K562 (cell line): Measurements from ENCODE around the gene STAB2. TPM values are rescaled to one million over a fixed set of nuclear protein-coding genes. Genes with fewer than 3 reads are reported as not detected.

Experiments
- ATAC-seq: fragments of 200-7000 bp; cut with Tn5 transposase; 3 replicates; pipeline ENCODE4 v1.9.1; 2020; ENCODE audit warnings: moderate library complexity
- Bru-seq: library from RNA; stranded (reverse); fragments of 400-500 nt; gene quantifications from one replicate; lab custom pipeline; 2021; lab: Mats Ljungman, UMichigan
- BruChase-seq, 2 experiments: library from RNA; stranded (reverse); fragments of 400-500 nt; gene quantifications; one replicate each; lab custom pipeline; 2021; lab: Mats Ljungman, UMichigan
- BruUV-seq: library from RNA; stranded (reverse); fragments of 400-500 nt; replicated peaks from 2 replicates; lab custom pipeline; 2021; lab: Mats Ljungman, UMichigan
- CTCF ChIA-PET: fragments of 300-600 bp; formaldehyde crosslinking; extraction: SDS; loops from one replicate; lab custom pipeline; 2021; ENCODE audit warnings: low intra/inter-chr PET ratio; lab: Yijun Ruan, JAX
- POLR2A ChIA-PET: fragments of 300-600, 350-650 bp; sonication (Branson Sonifier 250); formaldehyde crosslinking; extraction: SDS; loops from one replicate; lab custom pipeline; 2021; ENCODE audit warnings: antibody characterized with exemption, inconsistent platforms; lab: Yijun Ruan, JAX
- DNase-seq, 4 experiments: peaks; one replicate each; pipeline versions ENCODE4 v3.0.0 to v3.0.0-alpha.2; 2011 to 2018; ENCODE audit warnings: low spot score in 3 of 4, mixed read lengths in 3 of 4; ENCODE audit errors: extremely low read depth in 1 of 4
- FAIRE-seq: peaks from 2 replicates; lab custom pipeline; 2011; peaks lifted over from hg19 to GRCh38; lab: Jason Lieb, UNC
- H2AFZ ChIP-seq: 2 replicates; pipeline ENCODE4 v1.6.0; 2011; ENCODE audit warnings: low read depth, low read length, control low read depth, inconsistent platforms
- H3K27ac ChIP-seq: fragments of 200-600 bp; 3 replicates; pipeline ENCODE4 v1.8.0; 2011; ENCODE audit warnings: low read depth, mild to moderate bottlenecking, control low read depth, inconsistent platforms, low read length, moderate library complexity, mixed read lengths; ENCODE audit errors: extremely low read depth
- H3K27me3 ChIP-seq, 2 experiments: fragments of 300-600 bp in 1 of 2; 2 replicates in 1 of 2; 3 replicates in 1 of 2; pipeline versions ENCODE4 v1.6.0 to v1.8.0; 2011; ENCODE audit warnings: inconsistent platforms in 2 of 2, low read length in 2 of 2, mild to moderate bottlenecking in 1 of 2, mixed read lengths in 1 of 2, moderate library complexity in 1 of 2; ENCODE audit not compliant: control insufficient read depth in 2 of 2, insufficient read depth in 2 of 2
- H3K36me3 ChIP-seq: fragments of 300-600 bp; 3 replicates; pipeline ENCODE4 v1.8.0; 2011; ENCODE audit warnings: mild to moderate bottlenecking, low read length, inconsistent platforms; ENCODE audit not compliant: control insufficient read depth, insufficient read depth
- H3K4me1 ChIP-seq, 2 experiments: fragments of 200-600 bp in 1 of 2; replicated peaks in 1 of 2; 2 replicates in 1 of 2; 3 replicates in 1 of 2; pipeline versions ENCODE4 v1.5.1 to v1.8.0; 2011; ENCODE audit warnings: inconsistent platforms in 2 of 2, low read length in 2 of 2, mild to moderate bottlenecking in 1 of 2, mixed read lengths in 1 of 2, moderate library complexity in 1 of 2; ENCODE audit not compliant: control insufficient read depth in 2 of 2, insufficient read depth in 2 of 2
- H3K4me2 ChIP-seq: 2 replicates; pipeline ENCODE4 v1.6.1; 2011; ENCODE audit warnings: low read length, control low read depth, inconsistent platforms, mixed read lengths; ENCODE audit not compliant: insufficient read depth
- H3K4me3 ChIP-seq: fragments of 200-600 bp; sonication (generic), shearing (Covaris generic); 2 replicates; pipeline ENCODE4 v1.5.1; 2016; ENCODE audit warnings: control low read depth, inconsistent platforms
- H3K79me2 ChIP-seq: fragments of 200-600 bp; 3 replicates; pipeline ENCODE4 v1.8.0; 2011; ENCODE audit warnings: low read length, inconsistent platforms; ENCODE audit not compliant: control insufficient read depth, insufficient read depth
- H3K9ac ChIP-seq, 2 experiments: 2 replicates each; pipeline versions ENCODE4 v1.6.0 to v1.6.1; 2011; ENCODE audit warnings: low read depth in 2 of 2, low read length in 2 of 2, control low read depth in 1 of 2, inconsistent platforms in 1 of 2, mild to moderate bottlenecking in 1 of 2, mixed read lengths in 1 of 2; ENCODE audit not compliant: insufficient read depth in 1 of 2
- H3K9me1 ChIP-seq: one replicate; pipeline ENCODE4 v1.6.0; 2011; ENCODE audit warnings: inconsistent platforms, mild to moderate bottlenecking, low read length, moderate library complexity; ENCODE audit not compliant: control insufficient read depth, insufficient read depth
- H3K9me3 ChIP-seq: replicated peaks from 2 replicates; pipeline ENCODE4 v1.5.1; 2011; ENCODE audit warnings: low read depth, low read length, inconsistent platforms; ENCODE audit not compliant: control insufficient read depth, insufficient read depth
- H4K20me1 ChIP-seq: replicated peaks from 2 replicates; pipeline ENCODE4 v1.6.1; 2011; ENCODE audit warnings: low read length, inconsistent platforms, mixed read lengths; ENCODE audit not compliant: control insufficient read depth, insufficient read depth
- FOXA3 ChIP-seq, 2 experiments: fragments of 450-650 bp in 1 of 2; sonication (generic) in 1 of 2; formaldehyde crosslinking; IDR thresholded peaks in 1 of 2; conservative IDR thresholded peaks in 1 of 2; 2 replicates each; pipeline versions ENCODE4 v1.4.0 to v1.8.0; 2020 to 2022; ENCODE audit warnings: mild to moderate bottlenecking in 2 of 2, missing genetic modification reagents in 1 of 2
- XRCC3 ChIP-seq: fragments of 450-650 bp; IDR thresholded peaks from 2 replicates; pipeline ENCODE4 v1.6.1; 2017; ENCODE audit warnings: mild to moderate bottlenecking, moderate library complexity
- ZFP36 ChIP-seq: fragments of 150-350 bp; IDR thresholded peaks from 2 replicates; pipeline ENCODE4 v1.6.1; 2018; ENCODE audit warnings: low read length, low read depth; ENCODE audit not compliant: partially characterized antibody
- WGBS: fragments of 100-300 bp; shearing (Covaris generic); methylation state at CpG from one replicate; pipeline ENCODE4 v1.1.6; 2016; ENCODE audit warnings: low coverage, mixed read lengths; ENCODE audit not compliant: insufficient coverage; ENCODE audit errors: missing lambda C conversion rate; 5-methylcytosine and 5-hydroxymethylcytosine counted together
- in situ Hi-C: fragments of 300-500 bp; cut with MboI; formaldehyde crosslinking; loops from 4 replicates; pipeline ENCODE4 v1.15.0; 2018; ENCODE audit warnings: inconsistent platforms, mixed read lengths
- intact Hi-C: fragments of 100-400 bp; cut with micrococcal nuclease; formaldehyde crosslinking; loops from 2 replicates; pipeline ENCODE4 v1.14.2; 2022
- long read RNA-seq, 3 experiments: library from polyadenylated mRNA in 2 of 3; library from RNA in 1 of 3; unstranded in 2 of 3; stranded (forward) in 1 of 3; transcript quantifications; one replicate each; pipeline ENCODE4 v2.0.0, GENCODE V29; 2019 to 2022
- polyA minus RNA-seq, 3 experiments: library from RNA; depleted of rRNA, polyadenylated mRNA; stranded (reverse); fragments of >200 nt; gene quantifications; 2 replicates each; pipeline ENCODE4 v1.2.3, GENCODE V29; 2011
- polyA plus RNA-seq, 8 experiments: library from polyadenylated mRNA; depleted of rRNA in 4 of 8; stranded (reverse) in 5 of 8; unstranded in 3 of 8; fragments of >200 nt; fragmentation: Nextera tagmentation in 2 of 8; fragmentation: Illumina TruSeq in 1 of 8; extraction: Ambion mirVana in 2 of 8; extraction: Trizol in 1 of 8; gene quantifications; 2 replicates each; pipeline versions ENCODE4 v1.2.1 to v1.2.3, GENCODE V29; 2011 to 2014; ENCODE audit warnings: inconsistent platforms in 1 of 8, missing spikeins in 1 of 8
- total RNA-seq, 7 experiments: library from RNA; depleted of rRNA in 6 of 7; stranded (reverse); fragments of >200 nt in 6 of 7; fragmentation: Illumina TruSeq in 2 of 7; extraction: Trizol in 2 of 7; gene quantifications; 2 replicates each; pipeline versions ENCODE4 v1.2.1 to v1.2.3, GENCODE V29; 2011 to 2021; ENCODE audit warnings: low replicate concordance in 1 of 7

Gene STAB2
- not detected in 2 replicates for total RNA-seq (2011; cell fraction: chromatin; rRNA removed; ENCODE audit: low replicate concordance)
- not detected in 2 replicates for total RNA-seq (2011; cell fraction: nucleolus; rRNA removed)
- not detected in 2 replicates for total RNA-seq (2011; cell fraction: nucleoplasm; rRNA removed)
- not detected in 2 replicates for total RNA-seq (2014; rRNA removed)
- not detected in 2 replicates for total RNA-seq (2014; rRNA removed; fragmentation: Illumina TruSeq; extraction: Trizol)
- total RNA-seq (2015; rRNA removed; fragmentation: Illumina TruSeq; extraction: Trizol) = not detected in 2 replicates
- not detected in 2 replicates for total RNA-seq (2021)
- not detected in 2 replicates for polyA plus RNA-seq (2011; rRNA removed)
- not detected in 2 replicates for polyA plus RNA-seq (2011; cell fraction: cytosol; rRNA removed)
- polyA plus RNA-seq (2011; cell fraction: nucleus; rRNA removed) = not detected in 2 replicates
- 0.32 and 1.1 TPM in 2 replicates for polyA plus RNA-seq (2012)
- not detected in 2 replicates for polyA plus RNA-seq (2014; fragmentation: Illumina TruSeq; extraction: Trizol)
- polyA plus RNA-seq (2014; fragmentation: Nextera tagmentation; extraction: Ambion mirVana) = under 1 TPM in 1 of 2 experiments, not detected in 1; 0.10 TPM
- not detected in 2 replicates for polyA plus RNA-seq (2014; rRNA removed)
- not detected in 2 replicates for polyA minus RNA-seq (2011; rRNA and poly(A)+ RNA removed)
- not detected in 2 replicates for polyA minus RNA-seq (2011; cell fraction: cytosol; rRNA and poly(A)+ RNA removed)
- polyA minus RNA-seq (2011; cell fraction: nucleus; rRNA and poly(A)+ RNA removed) = not detected in 2 replicates
- Bru-seq, nascent RNA = percentile 0 among the genes with signal in this experiment
- BruChase-seq, experiment 1, labeled RNA remaining after a 2-hour chase = percentile 1 among the genes with signal in this experiment
- percentile 0 among the genes with signal in this experiment for BruChase-seq, experiment 2, labeled RNA remaining after a 6-hour chase
- long read RNA-seq, experiment 1, partial matches to known transcripts = 0 of 1 reads
- long read RNA-seq, experiment 1, other reads (novel, unspliced or antisense) = 1 of 1 reads
- long read RNA-seq, experiment 2 = 0 reads
- long read RNA-seq, experiment 3 = 0 reads

GRCh38 chr12:103586791-103587370 lies at the start of gene STAB2:
Gene STAB2, plus strand, starts transcription at chr12:103587273. Its CDS starts 204 bp downstream, at chr12:103587477.
- ChIA-PET CTCF (no interaction called here), POLR2A (no interaction called here)
- Histone ChIP-seq H3K27ac (no peak within 1 kb of the TSS), H3K9me1 (no peaks in the 10 kb centered on the region), H3K4me3 (no peak within 1 kb of the TSS), H4K20me1 (no peaks in the 10 kb centered on the region), H3K4me1 (no peaks in the 10 kb centered on the region), H3K36me3 (no peaks in the 10 kb centered on the region), H3K4me2 (no peak within 1 kb of the TSS), H3K9ac (no peak within 1 kb of the TSS), H3K9me3 (no peaks in the 10 kb centered on the region), H3K79me2 (no peaks in the 10 kb centered on the region), H2AFZ (no peak within 1 kb of the TSS), H3K27me3 (no peaks in the 10 kb centered on the region)
- no TSS peak for BruUV-seq
- TF ChIP-seq XRCC3 (no peak), FOXA3 (CRISPR knock-in tag; conservative IDR thresholded peaks at IDR 0.05 in 1 of 2, IDR thresholded peaks at IDR 0.05 in 1 of 2) (no peak), ZFP36 (peak; percentile 39)
- intact Hi-C loops (loop anchor here (10.0 kb wide), 1 partner anchor 278 kb away; no protein-coding TSS in a partner anchor), in situ Hi-C loops (no loop called here)
- ATAC-seq (no peak), FAIRE-seq (no peak), DNase-seq (no peak)
- WGBS = under 1% methylated on average over 9 of the region's 9 CpGs
